Measurements from ENCODE around the gene ENOPH1.
"Not testable (repeated sequence)": the region's sequence is repeated elsewhere in the genome, so short reads cannot be mapped to it uniquely, and the experiment has no call there.

DNA sequence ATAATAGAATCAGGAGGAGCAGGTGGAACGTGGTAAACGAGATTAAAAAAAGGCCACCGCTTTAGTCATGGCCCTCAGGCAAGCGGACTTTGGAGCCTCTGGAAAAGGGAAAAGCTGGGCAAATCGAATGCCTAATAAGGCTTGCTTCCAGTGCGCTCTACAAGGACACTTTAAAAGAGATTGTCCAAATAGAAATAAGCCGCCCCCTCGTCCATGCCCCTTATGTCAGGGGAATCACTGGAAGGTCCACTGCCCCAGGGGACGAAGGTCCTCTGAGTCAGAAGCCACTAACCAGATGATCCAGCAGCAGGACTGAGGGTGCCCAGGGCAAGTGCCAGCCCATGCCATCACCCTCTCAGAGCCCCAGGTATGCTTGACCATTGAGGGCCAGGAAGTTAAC is 47.1 kb downstream of the ENOPH1 start:
- TF ChIP-seq ZNF266 (tag by site-specific recombination; IDR thresholded peaks at IDR 0.05; ENCODE audit: low read depth); TRIM28 (IDR thresholded peaks at IDR 0.05; ENCODE audit: borderline replicate concordance, low read length); ZNF24 (tag by site-specific recombination; IDR thresholded peaks at IDR 0.05); YY1 (tag by site-specific recombination; IDR thresholded peaks at IDR 0.05); ZNF610 (tag by site-specific recombination; IDR thresholded peaks at IDR 0.05; ENCODE audit: borderline replicate concordance); SETDB1 (IDR thresholded peaks at IDR 0.05; ENCODE audit: insufficient read length, low read length); ZNF549 (tag by site-specific recombination; IDR thresholded peaks at IDR 0.05); HOXA7 (CRISPR knock-in tag; IDR thresholded peaks at IDR 0.05; ENCODE audit: borderline replicate concordance); MYNN (tag by site-specific recombination; IDR thresholded peaks at IDR 0.05; ENCODE audit: borderline replicate concordance): not testable (repeated sequence)
- TF ChIP-seq, protein P1, sequence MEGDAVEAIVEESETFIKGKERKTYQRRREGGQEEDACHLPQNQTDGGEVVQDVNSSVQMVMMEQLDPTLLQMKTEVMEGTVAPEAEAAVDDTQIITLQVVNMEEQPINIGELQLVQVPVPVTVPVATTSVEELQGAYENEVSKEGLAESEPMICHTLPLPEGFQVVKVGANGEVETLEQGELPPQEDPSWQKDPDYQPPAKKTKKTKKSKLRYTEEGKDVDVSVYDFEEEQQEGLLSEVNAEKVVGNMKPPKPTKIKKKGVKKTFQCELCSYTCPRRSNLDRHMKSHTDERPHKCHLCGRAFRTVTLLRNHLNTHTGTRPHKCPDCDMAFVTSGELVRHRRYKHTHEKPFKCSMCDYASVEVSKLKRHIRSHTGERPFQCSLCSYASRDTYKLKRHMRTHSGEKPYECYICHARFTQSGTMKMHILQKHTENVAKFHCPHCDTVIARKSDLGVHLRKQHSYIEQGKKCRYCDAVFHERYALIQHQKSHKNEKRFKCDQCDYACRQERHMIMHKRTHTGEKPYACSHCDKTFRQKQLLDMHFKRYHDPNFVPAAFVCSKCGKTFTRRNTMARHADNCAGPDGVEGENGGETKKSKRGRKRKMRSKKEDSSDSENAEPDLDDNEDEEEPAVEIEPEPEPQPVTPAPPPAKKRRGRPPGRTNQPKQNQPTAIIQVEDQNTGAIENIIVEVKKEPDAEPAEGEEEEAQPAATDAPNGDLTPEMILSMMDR (tag by site-specific recombination; IDR thresholded peaks at IDR 0.05) = not testable (repeated sequence)
- TF ChIP-seq, protein P2, sequence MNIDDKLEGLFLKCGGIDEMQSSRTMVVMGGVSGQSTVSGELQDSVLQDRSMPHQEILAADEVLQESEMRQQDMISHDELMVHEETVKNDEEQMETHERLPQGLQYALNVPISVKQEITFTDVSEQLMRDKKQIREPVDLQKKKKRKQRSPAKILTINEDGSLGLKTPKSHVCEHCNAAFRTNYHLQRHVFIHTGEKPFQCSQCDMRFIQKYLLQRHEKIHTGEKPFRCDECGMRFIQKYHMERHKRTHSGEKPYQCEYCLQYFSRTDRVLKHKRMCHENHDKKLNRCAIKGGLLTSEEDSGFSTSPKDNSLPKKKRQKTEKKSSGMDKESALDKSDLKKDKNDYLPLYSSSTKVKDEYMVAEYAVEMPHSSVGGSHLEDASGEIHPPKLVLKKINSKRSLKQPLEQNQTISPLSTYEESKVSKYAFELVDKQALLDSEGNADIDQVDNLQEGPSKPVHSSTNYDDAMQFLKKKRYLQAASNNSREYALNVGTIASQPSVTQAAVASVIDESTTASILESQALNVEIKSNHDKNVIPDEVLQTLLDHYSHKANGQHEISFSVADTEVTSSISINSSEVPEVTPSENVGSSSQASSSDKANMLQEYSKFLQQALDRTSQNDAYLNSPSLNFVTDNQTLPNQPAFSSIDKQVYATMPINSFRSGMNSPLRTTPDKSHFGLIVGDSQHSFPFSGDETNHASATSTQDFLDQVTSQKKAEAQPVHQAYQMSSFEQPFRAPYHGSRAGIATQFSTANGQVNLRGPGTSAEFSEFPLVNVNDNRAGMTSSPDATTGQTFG (tag by site-specific recombination; IDR thresholded peaks at IDR 0.05; ENCODE audit: borderline replicate concordance) = not testable (repeated sequence)
- TF ChIP-seq, protein P3, sequence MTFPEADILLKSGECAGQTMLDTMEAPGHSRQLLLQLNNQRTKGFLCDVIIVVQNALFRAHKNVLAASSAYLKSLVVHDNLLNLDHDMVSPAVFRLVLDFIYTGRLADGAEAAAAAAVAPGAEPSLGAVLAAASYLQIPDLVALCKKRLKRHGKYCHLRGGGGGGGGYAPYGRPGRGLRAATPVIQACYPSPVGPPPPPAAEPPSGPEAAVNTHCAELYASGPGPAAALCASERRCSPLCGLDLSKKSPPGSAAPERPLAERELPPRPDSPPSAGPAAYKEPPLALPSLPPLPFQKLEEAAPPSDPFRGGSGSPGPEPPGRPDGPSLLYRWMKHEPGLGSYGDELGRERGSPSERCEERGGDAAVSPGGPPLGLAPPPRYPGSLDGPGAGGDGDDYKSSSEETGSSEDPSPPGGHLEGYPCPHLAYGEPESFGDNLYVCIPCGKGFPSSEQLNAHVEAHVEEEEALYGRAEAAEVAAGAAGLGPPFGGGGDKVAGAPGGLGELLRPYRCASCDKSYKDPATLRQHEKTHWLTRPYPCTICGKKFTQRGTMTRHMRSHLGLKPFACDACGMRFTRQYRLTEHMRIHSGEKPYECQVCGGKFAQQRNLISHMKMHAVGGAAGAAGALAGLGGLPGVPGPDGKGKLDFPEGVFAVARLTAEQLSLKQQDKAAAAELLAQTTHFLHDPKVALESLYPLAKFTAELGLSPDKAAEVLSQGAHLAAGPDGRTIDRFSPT (tag by site-specific recombination; IDR thresholded peaks at IDR 0.05) = not testable (repeated sequence)
- TF ChIP-seq, protein P4, sequence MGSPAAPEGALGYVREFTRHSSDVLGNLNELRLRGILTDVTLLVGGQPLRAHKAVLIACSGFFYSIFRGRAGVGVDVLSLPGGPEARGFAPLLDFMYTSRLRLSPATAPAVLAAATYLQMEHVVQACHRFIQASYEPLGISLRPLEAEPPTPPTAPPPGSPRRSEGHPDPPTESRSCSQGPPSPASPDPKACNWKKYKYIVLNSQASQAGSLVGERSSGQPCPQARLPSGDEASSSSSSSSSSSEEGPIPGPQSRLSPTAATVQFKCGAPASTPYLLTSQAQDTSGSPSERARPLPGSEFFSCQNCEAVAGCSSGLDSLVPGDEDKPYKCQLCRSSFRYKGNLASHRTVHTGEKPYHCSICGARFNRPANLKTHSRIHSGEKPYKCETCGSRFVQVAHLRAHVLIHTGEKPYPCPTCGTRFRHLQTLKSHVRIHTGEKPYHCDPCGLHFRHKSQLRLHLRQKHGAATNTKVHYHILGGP (tag by site-specific recombination; IDR thresholded peaks at IDR 0.05) = not testable (repeated sequence)

Data from HEK293 (cell line).